Left renal cortex interstitium (tissue), 4 donors: ENCODE results near the gene CD83. TPM values are rescaled to one million over a fixed set of nuclear protein-coding genes. Genes with fewer than 3 reads are reported as not detected.
"Not testable (repeated sequence)": the region's sequence is repeated elsewhere in the genome, so short reads cannot be mapped to it uniquely, and the experiment has no call there.

Experiments
- DNase-seq, 4 donors: peaks; one replicate each; pipeline ENCODE4 v3.0.0-alpha.2; 2013; ENCODE audit warnings: low read depth in 4 of 4, low spot score in 2 of 4, missing footprints in 1 of 4
- polyA plus RNA-seq, 4 donors: library from polyadenylated mRNA; unstranded; fragments of 120-200 nt; gene quantifications; one replicate each; pipeline ENCODE4 v1.2.1, GENCODE V29; 2013; ENCODE audit not compliant: insufficient read length in 4 of 4

The CD83 gene
- 10 to 100 TPM in 3 of 4 donors, 1 to 10 TPM in 1; 9.4 to 14.7 (median 11.7) TPM for polyA plus RNA-seq

DNA sequence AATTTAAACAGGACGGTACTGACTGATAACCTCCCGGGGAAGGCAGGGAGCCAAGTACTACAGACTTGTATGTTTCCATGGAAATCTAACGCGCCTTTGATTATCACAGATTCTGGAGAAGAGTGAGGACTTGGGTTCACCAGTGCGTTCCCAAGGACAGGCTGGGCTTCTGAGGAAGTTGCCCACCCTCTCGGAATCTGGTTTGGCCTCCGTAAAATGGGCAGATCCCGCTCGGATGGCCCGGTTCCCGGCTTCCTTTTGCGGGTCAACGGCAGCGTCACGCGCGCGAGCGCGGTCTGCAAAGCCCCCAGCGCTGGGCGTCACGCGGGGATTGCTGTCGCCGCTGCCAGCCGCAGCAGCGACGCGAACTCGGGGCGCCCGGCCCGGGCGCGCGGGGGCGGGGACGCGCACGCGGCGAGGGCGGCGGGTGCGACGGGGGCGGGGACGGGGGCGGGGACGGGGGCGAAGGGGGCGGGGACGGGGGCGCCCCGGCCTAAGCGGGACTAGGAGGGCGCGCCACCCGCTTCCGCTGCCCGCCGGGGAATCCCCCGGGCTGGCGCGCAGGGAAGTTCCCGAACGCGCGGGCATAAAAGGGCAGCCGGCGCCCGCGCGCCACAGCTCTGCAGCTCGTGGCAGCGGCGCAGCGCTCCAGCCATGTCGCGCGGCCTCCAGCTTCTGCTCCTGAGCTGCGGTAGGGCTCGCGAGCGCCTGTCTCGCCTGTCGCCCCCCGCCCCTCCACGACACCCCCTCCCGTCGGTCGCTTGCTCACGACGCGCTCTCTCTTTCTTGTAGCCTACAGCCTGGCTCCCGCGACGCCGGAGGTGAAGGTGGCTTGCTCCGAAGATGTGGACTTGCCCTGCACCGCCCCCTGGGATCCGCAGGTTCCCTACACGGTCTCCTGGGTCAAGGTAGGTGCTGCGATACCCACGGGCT is at the start of gene CD83:
CD83 (plus strand) TSS at position 615 of the 933 bp plus-strand sequence; CDS start at position 655, 40 bp downstream.
- no peak for DNase-seq

GRCh38 chr6:14068133-14068532 is 49.4 kb upstream of the CD83 start:
- no peak for DNase-seq

- DNase-seq: no peak
Measured at GRCh38 chr6:14068623-14069022, 48.9 kb upstream of the CD83 start.

DNA sequence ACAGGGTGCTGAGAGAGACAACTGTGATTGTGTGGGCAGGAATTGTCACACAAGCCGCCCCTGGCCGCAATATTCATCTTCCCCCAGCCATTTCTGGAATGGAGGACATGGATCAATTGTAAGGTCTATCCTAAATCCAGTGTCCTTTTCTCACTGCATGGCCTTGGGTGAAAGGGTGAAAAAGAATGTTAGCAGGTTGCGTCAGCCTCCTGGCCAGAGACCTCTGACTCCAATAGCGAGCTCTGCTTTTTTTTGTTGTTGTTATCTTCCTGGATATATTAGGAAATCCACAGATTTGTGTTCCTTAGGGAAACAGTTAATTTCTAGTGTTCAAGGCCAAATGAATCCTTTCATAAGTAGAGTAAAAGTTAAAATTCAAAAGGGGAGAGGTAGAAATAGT is 47.1 kb upstream of the CD83 start:
- DNase-seq: no peak

DNA sequence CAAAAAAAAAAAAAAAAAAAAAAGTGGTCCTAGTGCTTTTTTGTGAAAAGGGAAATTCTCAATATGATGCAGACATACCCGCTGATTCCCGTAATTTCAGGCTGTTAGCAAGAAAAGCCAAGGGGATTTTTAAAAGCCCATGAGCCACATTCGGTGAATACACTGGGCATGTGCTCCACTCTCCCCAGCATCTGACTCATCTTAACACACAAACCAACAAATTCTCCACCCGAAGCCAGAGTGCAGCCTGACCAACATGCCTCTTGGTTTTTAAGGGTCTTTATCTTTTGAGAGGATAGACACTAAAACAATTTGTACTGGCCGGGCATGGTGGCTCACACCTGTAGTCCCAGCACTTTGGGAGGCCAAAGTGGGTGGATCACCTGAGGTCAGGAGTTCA is 45.5 kb upstream of the CD83 start:
- DNase-seq: no peak

GRCh38 chr6:14073561-14074354 is 43.8 kb upstream of the CD83 start:
- DNase-seq: not testable (repeated sequence)

DNA sequence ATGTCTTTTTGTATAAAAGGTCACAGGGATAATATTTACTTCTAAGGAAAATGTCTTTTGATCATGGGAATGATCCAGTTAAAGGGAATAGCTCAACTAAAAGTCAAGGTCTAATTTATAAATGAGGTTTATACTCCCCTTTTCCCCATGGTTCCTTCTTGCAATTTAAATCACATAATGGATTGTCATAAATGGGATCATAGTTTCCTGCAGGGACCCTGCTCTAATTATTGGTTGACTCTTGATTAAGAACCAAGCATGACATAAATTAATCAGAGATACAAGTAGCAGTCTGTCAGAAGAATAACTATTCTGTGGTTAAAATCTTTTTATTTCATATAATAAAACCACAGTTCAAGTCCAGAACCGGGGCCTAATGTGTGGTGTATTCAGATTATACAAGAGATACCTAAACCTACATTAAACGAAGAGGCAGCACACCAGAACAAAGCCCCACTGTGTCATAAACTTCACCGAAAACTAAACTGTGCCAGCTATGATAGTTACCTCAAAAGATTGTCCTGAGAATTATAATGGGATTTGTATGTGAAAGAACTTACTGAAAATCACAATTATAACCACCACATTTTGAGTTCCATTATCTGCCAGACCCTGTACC is 43.0 kb upstream of the CD83 start:
- no peak for DNase-seq

GRCh38 chr6:14075095-14075503 is 42.5 kb upstream of the CD83 start:
- peak in 2 of 4 donors; percentile 13 to 33 for DNase-seq

DNA sequence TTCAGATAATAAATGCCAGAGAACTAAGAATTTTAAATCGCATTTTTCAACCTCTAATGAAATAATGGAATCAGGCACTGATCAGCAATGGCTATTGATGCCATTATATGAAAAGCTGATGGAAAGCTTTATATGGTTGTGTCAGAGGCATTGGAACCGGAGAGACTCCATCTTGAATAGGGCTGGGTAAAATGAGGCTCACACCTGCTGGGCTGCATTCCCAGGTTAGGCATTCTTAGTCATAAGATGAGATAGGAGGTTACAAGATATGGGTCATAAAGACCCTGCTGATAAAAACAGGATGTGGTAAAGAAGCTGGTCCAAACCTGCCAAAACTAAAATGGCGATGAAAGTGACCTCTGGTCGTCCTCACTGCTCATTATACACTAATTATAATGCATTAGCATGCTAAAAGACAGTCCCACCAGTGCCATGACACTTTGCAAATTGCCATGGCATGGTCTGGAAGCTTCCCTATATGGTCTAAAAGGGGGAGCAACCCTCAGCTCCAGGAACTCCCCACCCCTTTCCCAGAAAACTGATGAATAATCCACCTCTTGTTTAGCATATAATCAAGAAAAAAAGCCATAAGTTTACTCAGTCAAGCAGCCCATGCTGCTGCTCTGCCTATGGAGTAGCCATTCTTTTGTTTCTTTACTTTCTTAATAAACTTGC is 40.2 kb upstream of the CD83 start:
- no peak for DNase-seq

DNA sequence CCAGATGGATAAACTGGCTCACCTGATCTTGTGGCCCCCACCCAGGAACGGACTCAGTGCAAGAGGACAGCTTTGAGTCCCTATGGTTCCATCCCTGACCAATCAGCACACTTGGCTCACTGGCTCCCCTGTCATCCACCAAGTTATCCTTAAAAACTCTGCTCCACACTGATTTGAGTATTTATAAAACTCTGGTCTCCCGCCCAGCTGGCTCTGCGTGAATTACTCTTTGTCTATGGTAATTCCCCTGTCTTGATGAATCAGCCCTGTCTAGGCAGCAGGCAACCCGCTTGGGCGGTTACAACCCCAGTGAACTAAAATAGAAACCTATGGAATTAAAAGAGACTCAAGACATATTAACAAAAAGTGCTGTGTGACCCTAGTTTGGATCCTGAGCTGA is 38.1 kb upstream of the CD83 start:
- no peak for DNase-seq

GRCh38 chr6:14079971-14080370 is 37.6 kb upstream of the CD83 start:
- DNase-seq: no peak

DNA sequence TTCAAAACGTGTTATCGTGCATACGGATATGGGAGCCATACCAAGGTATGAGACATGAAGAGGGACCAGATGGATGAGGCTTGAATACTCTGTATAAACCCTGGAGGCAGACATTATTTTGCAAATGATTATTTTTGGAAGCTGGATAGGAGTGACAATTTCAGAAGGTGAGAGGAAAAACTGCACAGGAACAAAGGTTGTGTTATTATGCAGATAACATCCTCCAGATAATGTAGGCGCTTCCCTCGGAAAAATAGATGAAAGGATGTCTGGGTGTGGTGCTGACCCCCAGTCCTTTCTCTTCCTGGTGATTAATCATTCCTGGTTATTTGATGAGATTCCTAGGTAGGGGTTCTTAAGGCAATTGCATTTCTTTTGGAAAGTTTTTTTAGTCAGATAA is 36.4 kb upstream of the CD83 start:
- no peak for DNase-seq

DNA sequence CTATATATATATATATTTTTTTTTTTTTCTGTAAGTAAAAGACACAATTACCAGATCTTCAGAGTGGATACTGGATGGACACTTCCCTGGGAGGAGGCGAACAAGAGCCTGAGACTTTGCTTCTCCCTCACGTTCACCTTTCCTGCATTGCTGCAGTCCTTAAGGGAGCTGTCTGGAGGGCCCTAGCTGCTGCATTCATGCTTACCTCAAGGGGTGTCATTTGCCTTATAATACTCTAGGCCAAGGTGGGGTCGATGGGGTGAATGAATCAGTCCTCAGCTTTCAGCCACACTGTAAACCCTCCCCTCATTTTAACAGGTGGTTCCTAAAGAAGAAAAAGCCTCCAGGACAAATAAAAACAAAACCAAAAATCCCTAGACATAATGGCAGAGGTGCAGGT is 34.8 kb upstream of the CD83 start:
- no peak for DNase-seq

GRCh38 chr6:14083262-14083661 is 34.3 kb upstream of the CD83 start:
- DNase-seq: no peak

DNA sequence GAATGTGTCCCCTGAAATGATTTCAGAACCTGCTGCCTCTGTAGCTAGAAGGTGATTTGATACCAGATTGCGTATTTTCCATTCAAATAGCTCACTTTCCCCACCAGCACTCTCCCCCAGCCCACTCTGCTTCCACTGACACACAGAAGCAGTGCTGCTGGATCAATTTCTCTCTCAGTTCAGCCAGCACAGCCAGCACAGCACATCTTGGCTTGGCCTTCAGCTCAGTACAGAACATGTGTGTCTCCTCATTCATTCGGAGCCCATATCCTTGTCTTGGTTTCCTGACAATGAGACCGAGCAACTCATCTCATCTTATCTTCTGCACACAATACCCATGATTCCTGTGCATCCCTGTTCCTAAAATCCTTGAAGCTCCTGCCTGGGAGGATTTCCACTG is 33.8 kb upstream of the CD83 start:
- no peak for DNase-seq

DNA sequence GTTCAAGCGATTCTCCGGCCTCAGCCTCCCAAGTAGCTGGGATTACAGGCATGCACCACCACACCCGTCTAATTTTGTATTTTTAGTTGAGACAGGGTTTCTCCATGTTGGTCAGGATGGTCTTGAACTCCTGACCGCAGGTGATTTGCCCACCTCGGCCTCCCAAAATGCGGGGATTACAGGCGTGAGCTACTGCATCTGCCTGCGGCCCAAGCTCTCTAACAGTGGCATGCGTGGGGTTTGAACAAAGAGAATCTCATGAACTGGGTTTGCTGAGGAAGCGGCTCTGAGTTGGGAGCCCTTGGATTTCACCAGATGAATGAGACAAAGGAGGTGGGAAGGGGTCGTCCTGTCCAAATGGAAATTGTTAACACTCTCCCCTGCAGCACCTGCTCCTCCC is 33.2 kb upstream of the CD83 start:
- no peak for DNase-seq

- DNase-seq: no peak
Measured at GRCh38 chr6:14085176-14085787, 32.3 kb upstream of the CD83 start.

DNA sequence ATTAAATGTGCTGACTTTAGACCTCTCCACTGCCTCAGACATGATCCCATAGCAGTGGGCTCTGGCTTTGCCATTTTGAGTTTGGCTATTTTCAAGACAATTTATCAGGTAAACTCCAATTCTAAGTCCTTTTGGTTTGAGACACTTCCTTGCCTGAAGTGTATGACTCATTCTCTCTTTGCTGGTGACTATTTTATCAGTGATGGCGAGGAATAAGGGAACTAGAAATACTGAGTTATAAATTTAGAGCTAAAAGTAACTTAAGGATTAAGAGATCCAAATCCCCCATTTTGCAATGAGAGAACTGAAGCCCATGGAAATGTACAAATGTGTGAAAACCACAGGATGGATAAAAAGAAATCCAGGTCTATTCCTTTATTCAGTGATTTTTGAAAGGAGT is 30.9 kb upstream of the CD83 start:
- DNase-seq: no peak

DNA sequence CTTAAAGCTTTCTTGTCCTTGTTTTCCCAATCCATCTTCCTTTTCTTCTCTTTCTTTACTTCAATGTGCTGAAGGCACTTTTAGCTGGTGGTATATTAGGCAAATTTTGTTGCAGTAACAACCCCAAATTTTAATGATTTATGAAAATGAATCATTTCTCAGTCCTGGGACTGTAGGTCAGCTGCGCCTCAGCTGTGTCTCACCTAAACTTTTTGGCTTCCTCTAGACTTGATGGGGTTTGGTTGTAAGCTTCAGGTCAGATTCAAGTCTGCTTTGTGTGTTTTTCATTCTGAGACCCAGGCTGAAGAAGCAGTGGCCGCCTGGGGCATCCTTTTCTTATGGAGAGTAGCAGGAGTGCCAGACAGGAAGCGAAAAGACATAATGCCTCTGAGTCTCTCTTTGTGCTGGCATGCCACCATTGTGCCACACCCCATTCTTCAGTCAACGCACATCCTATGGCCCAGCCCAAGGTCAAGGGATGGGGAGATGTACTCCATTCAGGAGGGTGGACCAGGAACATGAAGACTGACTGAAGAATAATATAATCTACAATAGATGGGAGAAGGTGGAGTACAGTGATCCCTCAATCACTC is 28.9 kb upstream of the CD83 start:
- DNase-seq: no peak

DNA sequence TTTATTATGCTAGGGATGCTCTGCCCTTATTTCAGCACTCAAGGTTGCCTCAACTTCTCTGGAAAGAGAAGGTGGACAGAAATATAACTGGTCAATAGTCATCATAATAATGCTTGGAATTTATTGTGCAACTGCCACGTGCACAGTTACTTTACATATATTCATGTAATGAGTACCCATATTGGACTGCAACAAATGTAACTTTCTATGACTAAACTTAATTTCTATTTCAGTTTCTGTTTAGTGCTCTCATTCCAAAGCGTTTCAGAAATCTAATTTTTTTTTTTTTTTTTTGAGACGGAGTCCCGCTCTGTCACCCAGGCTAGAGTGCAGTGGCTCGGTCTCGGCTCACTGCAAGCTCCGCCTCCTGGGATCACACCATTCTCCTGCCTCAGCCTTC is 28.3 kb upstream of the CD83 start:
- no peak for DNase-seq
